SK-N-SH (cell line): ENCODE measurements around the gene SLC11A1. TPM values are rescaled to one million over a fixed set of nuclear protein-coding genes. Genes with fewer than 3 reads are reported as not detected.

Source experiments
- CTCF ChIA-PET: fragments of 300-600, 350-600 bp; formaldehyde crosslinking; extraction: SDS; loops from one replicate; lab custom pipeline; 2021; lab: Yijun Ruan, JAX
- POLR2A ChIA-PET: fragments of 350-600 bp; sonication (Branson Sonifier 250); formaldehyde crosslinking; extraction: SDS; loops from one replicate; lab custom pipeline; 2020; ENCODE audit warnings: antibody characterized with exemption, inconsistent platforms; lab: Yijun Ruan, JAX
- DNase-seq: peaks from one replicate; pipeline ENCODE4 v3.0.0; 2012
- H2AFZ ChIP-seq: fragments of 200-600 bp; sonication (generic); 2 replicates; pipeline ENCODE4 v1.8.1; 2016; ENCODE audit warnings: antibody characterized with exemption, mild to moderate bottlenecking, low read depth
- H3F3A ChIP-seq: fragments of 200-600 bp; sonication (generic); replicated peaks from 2 replicates; pipeline ENCODE3; 2016; ENCODE audit warnings: antibody characterized with exemption, mild to moderate bottlenecking; ENCODE audit not compliant: insufficient read depth
- H3K27ac ChIP-seq, 2 experiments: fragments of 200-500 bp in 1 of 2; fragments of 200-600 bp in 1 of 2; sonication (Bioruptor generic) in 1 of 2; sonication (generic), shearing (Covaris generic) in 1 of 2; 2 replicates each; pipeline versions ENCODE4 v1.5.1 to v1.6.1; 2014 to 2016; ENCODE audit warnings: low read depth in 2 of 2, inconsistent platforms in 1 of 2, low read length in 1 of 2, mild to moderate bottlenecking in 1 of 2, mixed read lengths in 1 of 2
- H3K27me3 ChIP-seq: fragments of 200-600 bp; sonication (generic), shearing (Covaris generic); 2 replicates; pipeline ENCODE4 v1.6.1; 2016; ENCODE audit warnings: mixed run types; ENCODE audit not compliant: insufficient read depth
- H3K36me3 ChIP-seq, 2 experiments: fragments of 200-500 bp in 1 of 2; fragments of 200-600 bp in 1 of 2; sonication (Bioruptor generic) in 1 of 2; sonication (generic) in 1 of 2; replicated peaks in 1 of 2; 2 replicates each; pipeline versions ENCODE3 to v1.5.1; 2014 to 2016; ENCODE audit warnings: low read length in 1 of 2, mild to moderate bottlenecking in 1 of 2; ENCODE audit not compliant: insufficient read depth in 2 of 2, control insufficient read depth in 1 of 2
- H3K4me1 ChIP-seq, 2 experiments: fragments of 200-500 bp in 1 of 2; fragments of 200-600 bp in 1 of 2; sonication (Bioruptor generic) in 1 of 2; sonication (generic), shearing (Covaris generic) in 1 of 2; 2 replicates each; pipeline versions ENCODE4 v1.5.1 to v1.6.1; 2014 to 2016; ENCODE audit warnings: low read depth in 1 of 2, low read length in 1 of 2, mixed run types in 1 of 2; ENCODE audit not compliant: insufficient read depth in 2 of 2, control insufficient read depth in 1 of 2
- H3K4me2 ChIP-seq: fragments of 200-600 bp; sonication (generic), shearing (Covaris generic); 2 replicates; pipeline ENCODE4 v1.6.1; 2017; ENCODE audit warnings: mixed run types
- H3K4me3 ChIP-seq, 2 experiments: fragments of 200-500 bp in 1 of 2; fragments of 200-600 bp in 1 of 2; sonication (Bioruptor generic) in 1 of 2; sonication (generic), shearing (Covaris generic) in 1 of 2; 2 replicates each; pipeline versions ENCODE4 v1.5.1 to v1.8.1; 2014 to 2016; ENCODE audit warnings: low read depth in 2 of 2, inconsistent platforms in 1 of 2, low read length in 1 of 2, mild to moderate bottlenecking in 1 of 2, mixed read lengths in 1 of 2, moderate library complexity in 1 of 2
- H3K79me2 ChIP-seq: fragments of 200-600 bp; sonication (generic); 2 replicates; pipeline ENCODE4 v1.8.1; 2017; ENCODE audit warnings: mild to moderate bottlenecking; ENCODE audit not compliant: insufficient read depth
- H3K9ac ChIP-seq: fragments of 200-600 bp; sonication (generic); 2 replicates; pipeline ENCODE4 v1.6.1; 2017; ENCODE audit warnings: mixed run types
- H3K9me2 ChIP-seq: fragments of 200-600 bp; sonication (generic); 2 replicates; pipeline ENCODE4 v1.6.1; 2017; ENCODE audit warnings: mixed run types
- H3K9me3 ChIP-seq: fragments of 200-600 bp; sonication (generic); 2 replicates; pipeline ENCODE4 v1.6.1; 2017; ENCODE audit warnings: mixed run types, mild to moderate bottlenecking, moderate library complexity
- H4K20me1 ChIP-seq: fragments of 200-600 bp; sonication (generic); 2 replicates; pipeline ENCODE4 v1.6.1; 2017; ENCODE audit warnings: mild to moderate bottlenecking, mixed run types; ENCODE audit not compliant: insufficient read depth
- EP300 ChIP-seq, 2 experiments: IDR thresholded peaks; 2 replicates each; pipeline versions ENCODE4 v1.4.0 to v1.6.1; 2012; ENCODE audit warnings: borderline replicate concordance in 1 of 2, low read depth in 1 of 2, low read length in 1 of 2
- EZH2phosphoT487 ChIP-seq: fragments of 200-600 bp; sonication (generic); IDR thresholded peaks from 2 replicates; pipeline ENCODE4 v1.6.1; 2017; ENCODE audit warnings: low read depth, mixed run types, mild to moderate bottlenecking, antibody characterized with exemption, moderate library complexity, borderline replicate concordance
- FOXM1 ChIP-seq: IDR thresholded peaks from 2 replicates; pipeline ENCODE4 v1.4.0; 2012; ENCODE audit warnings: low read depth, mild to moderate bottlenecking
- GABPA ChIP-seq: IDR thresholded peaks from 2 replicates; pipeline ENCODE4 v1.4.0; 2012; ENCODE audit warnings: low read depth, mild to moderate bottlenecking
- JUND ChIP-seq: IDR thresholded peaks from 2 replicates; pipeline ENCODE4 v1.4.0; 2012
- NFIC ChIP-seq: IDR thresholded peaks from 2 replicates; pipeline ENCODE4 v1.4.0; 2012; ENCODE audit warnings: borderline replicate concordance
- POLR2AphosphoS5 ChIP-seq: IDR thresholded peaks from 2 replicates; pipeline ENCODE4 v1.6.1; 2012; ENCODE audit warnings: low read depth, low read length
- SIN3A ChIP-seq: IDR thresholded peaks from 2 replicates; pipeline ENCODE4 v1.6.1; 2012; ENCODE audit warnings: low read depth, mild to moderate bottlenecking, low read length, moderate library complexity, borderline replicate concordance
- TCF12 ChIP-seq: IDR thresholded peaks from 2 replicates; pipeline ENCODE4 v1.4.0; 2012
- WGBS: methylation state at CpG from one replicate; pipeline ENCODE4 v1.1.6; 2017; ENCODE audit warnings: low lambda C conversion rate; 5-methylcytosine and 5-hydroxymethylcytosine counted together
- polyA plus RNA-seq, 3 experiments: library from polyadenylated mRNA; depleted of rRNA; stranded (reverse); fragments of >200 nt; gene quantifications; 2 replicates each; pipeline ENCODE4 v1.2.3, GENCODE V29; 2012
- TF ChIP-seq, protein P1 (sequence below): IDR thresholded peaks from 2 replicates; pipeline ENCODE4 v1.4.0; 2012; ENCODE audit warnings: low read depth, borderline replicate concordance
- TF ChIP-seq, protein P2 (sequence below): fragments of 150-350 bp; IDR thresholded peaks from 2 replicates; pipeline ENCODE4 v1.6.1; 2016; ENCODE audit warnings: mild to moderate bottlenecking, low read depth, low read length
- TF ChIP-seq, protein P3 (sequence below): fragments of 200-600 bp; sonication (generic); IDR thresholded peaks from 2 replicates; pipeline ENCODE4 v1.6.1; 2017; ENCODE audit warnings: antibody characterized with exemption, mild to moderate bottlenecking, moderate library complexity

The SLC11A1 gene
- polyA plus RNA-seq, 1 of the 3 experiments (the other 2 are of a cell fraction) = 0.26 TPM

DNA sequence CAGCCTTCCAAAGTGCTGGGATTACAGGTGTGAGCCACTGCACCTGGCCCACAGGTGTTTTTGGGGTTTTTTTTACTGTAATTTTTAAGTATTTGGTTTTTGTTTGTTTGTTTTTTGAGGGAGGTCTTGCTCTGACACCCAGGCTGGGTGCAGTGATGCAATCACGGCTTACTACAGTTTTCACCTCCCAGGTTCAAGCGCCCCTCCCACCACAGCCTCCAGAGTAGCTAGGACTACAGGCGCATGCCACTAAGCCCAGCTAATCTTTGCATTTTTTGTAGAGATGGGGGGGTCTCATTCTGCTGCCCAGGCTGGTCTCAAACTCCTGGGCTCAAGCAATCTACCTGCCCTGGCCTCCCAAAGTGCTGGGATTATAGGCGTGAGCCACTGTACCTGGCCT is 7.3 kb upstream of the SLC11A1 start (continued):
- TF ChIP-seq, protein P1, sequence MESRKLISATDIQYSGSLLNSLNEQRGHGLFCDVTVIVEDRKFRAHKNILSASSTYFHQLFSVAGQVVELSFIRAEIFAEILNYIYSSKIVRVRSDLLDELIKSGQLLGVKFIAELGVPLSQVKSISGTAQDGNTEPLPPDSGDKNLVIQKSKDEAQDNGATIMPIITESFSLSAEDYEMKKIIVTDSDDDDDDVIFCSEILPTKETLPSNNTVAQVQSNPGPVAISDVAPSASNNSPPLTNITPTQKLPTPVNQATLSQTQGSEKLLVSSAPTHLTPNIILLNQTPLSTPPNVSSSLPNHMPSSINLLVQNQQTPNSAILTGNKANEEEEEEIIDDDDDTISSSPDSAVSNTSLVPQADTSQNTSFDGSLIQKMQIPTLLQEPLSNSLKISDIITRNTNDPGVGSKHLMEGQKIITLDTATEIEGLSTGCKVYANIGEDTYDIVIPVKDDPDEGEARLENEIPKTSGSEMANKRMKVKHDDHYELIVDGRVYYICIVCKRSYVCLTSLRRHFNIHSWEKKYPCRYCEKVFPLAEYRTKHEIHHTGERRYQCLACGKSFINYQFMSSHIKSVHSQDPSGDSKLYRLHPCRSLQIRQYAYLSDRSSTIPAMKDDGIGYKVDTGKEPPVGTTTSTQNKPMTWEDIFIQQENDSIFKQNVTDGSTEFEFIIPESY = no peak
- TF ChIP-seq, protein P2, sequence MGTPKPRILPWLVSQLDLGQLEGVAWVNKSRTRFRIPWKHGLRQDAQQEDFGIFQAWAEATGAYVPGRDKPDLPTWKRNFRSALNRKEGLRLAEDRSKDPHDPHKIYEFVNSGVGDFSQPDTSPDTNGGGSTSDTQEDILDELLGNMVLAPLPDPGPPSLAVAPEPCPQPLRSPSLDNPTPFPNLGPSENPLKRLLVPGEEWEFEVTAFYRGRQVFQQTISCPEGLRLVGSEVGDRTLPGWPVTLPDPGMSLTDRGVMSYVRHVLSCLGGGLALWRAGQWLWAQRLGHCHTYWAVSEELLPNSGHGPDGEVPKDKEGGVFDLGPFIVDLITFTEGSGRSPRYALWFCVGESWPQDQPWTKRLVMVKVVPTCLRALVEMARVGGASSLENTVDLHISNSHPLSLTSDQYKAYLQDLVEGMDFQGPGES = no peak

DNA sequence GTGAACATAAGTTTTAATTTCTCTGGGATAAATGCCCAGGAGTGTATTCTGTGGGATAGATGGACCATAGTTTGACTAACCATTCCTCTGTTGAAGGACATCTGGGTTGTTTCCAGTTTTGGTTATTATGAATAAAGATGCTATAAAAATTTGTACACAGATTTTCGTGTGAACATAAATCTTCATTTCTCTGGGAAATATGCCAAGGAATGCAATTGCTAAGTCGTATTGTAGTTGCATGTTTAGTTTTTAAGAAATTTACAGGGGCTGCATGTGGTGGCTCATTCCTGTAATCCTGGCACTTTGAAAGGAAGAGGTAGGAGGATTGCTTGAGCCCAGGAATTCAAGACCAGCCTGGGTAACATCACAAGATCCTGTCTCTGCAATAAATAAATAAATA is 6.9 kb upstream of the SLC11A1 start:
- Histone ChIP-seq H3K27me3 (no peaks in the 10 kb centered on the region), H3K27ac (no peak overlapping the region; a peak in 1 of 4 replicates), H3K9me2 (no peaks in the 10 kb centered on the region), H3K36me3 (no peaks in the 10 kb centered on the region), H3K4me1 (no peaks in the 10 kb centered on the region), H2AFZ (no peak overlapping the region), H3K4me2 (0 out of 2 replicates have a peak overlapping the region, but pooled peaks have one; percentile 37), H3K4me3 (no peak overlapping the region), H3K9ac (no peak overlapping the region), H4K20me1 (no peaks in the 10 kb centered on the region), H3F3A (peaks cover 5% of the 10 kb centered on the region), H3K79me2 (no peaks in the 10 kb centered on the region), H3K9me3 (no peaks in the 10 kb centered on the region)
- POLR2A ChIA-PET = no interaction called here
- 8% methylated on average over 2 of the region's 2 CpGs for WGBS
- DNase-seq = no peak
- CTCF ChIA-PET = no interaction called here
- TF ChIP-seq, protein P3, sequence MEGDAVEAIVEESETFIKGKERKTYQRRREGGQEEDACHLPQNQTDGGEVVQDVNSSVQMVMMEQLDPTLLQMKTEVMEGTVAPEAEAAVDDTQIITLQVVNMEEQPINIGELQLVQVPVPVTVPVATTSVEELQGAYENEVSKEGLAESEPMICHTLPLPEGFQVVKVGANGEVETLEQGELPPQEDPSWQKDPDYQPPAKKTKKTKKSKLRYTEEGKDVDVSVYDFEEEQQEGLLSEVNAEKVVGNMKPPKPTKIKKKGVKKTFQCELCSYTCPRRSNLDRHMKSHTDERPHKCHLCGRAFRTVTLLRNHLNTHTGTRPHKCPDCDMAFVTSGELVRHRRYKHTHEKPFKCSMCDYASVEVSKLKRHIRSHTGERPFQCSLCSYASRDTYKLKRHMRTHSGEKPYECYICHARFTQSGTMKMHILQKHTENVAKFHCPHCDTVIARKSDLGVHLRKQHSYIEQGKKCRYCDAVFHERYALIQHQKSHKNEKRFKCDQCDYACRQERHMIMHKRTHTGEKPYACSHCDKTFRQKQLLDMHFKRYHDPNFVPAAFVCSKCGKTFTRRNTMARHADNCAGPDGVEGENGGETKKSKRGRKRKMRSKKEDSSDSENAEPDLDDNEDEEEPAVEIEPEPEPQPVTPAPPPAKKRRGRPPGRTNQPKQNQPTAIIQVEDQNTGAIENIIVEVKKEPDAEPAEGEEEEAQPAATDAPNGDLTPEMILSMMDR = no peak
- TF ChIP-seq NFIC (peak; percentile 40; the same call in 1 of the 2 replicates), GABPA (no peak), JUND (no peak), EZH2phosphoT487 (no peak), EP300 (IDR thresholded peaks at IDR 0.05; ENCODE audit: borderline replicate concordance in 1 of 2, low read depth in 1 of 2, low read length in 1 of 2) (no peak), POLR2AphosphoS5 (0 out of 2 replicates have a peak, but pooled peaks have one; percentile 30), SIN3A (0 out of 2 replicates have a peak, but pooled peaks have one; percentile 22), TCF12 (peak; percentile 75), FOXM1 (no peak)
